Endothelial cell of umbilical vein (primary cell): ENCODE data around the gene CUEDC2. TPM values are rescaled to one million over a fixed set of nuclear protein-coding genes. Genes with fewer than 3 reads are reported as not detected.

Experiments
- BruUV-seq: library from RNA; stranded (reverse); fragments of 400-500 nt; replicated peaks from 2 replicates; lab custom pipeline; 2021; lab: Mats Ljungman, UMichigan
- CTCF ChIA-PET: fragments of 300-600, 350-600 bp; sonication (Branson Sonifier 250); formaldehyde crosslinking; loops from one replicate; lab custom pipeline; 2021; ENCODE audit warnings: antibody characterized with exemption, inconsistent platforms; lab: Charles Lee
- POLR2A ChIA-PET: fragments of 300-600, 350-600 bp; sonication (Branson Sonifier 250); formaldehyde crosslinking; loops from one replicate; lab custom pipeline; 2021; ENCODE audit warnings: antibody characterized with exemption, inconsistent platforms; lab: Charles Lee
- DNase-seq: peaks from one replicate; pipeline ENCODE4 v3.0.0-alpha.2; 2011; ENCODE audit warnings: low read depth, low spot score
- FAIRE-seq: peaks from 2 replicates; lab custom pipeline; 2011; peaks lifted over from hg19 to GRCh38; lab: Jason Lieb, UNC
- H2AFZ ChIP-seq: 2 replicates; pipeline ENCODE4 v1.6.0; 2012; ENCODE audit warnings: low read depth, low read length, control low read depth, inconsistent platforms
- H3K27ac ChIP-seq: 2 replicates; pipeline ENCODE4 v1.5.1; 2011; ENCODE audit warnings: low read depth, mild to moderate bottlenecking, control low read depth, low read length, moderate library complexity; ENCODE audit not compliant: insufficient read depth
- H3K27me3 ChIP-seq, 2 experiments: 2 replicates each; pipeline versions ENCODE4 v1.6.0 to v1.6.1; 2011; ENCODE audit warnings: low read length in 2 of 2, mixed read lengths in 1 of 2; ENCODE audit not compliant: control insufficient read depth in 2 of 2, insufficient read depth in 2 of 2
- H3K36me3 ChIP-seq, 2 experiments: 2 replicates in 1 of 2; 3 replicates in 1 of 2; pipeline ENCODE4 v1.5.1; 2011; ENCODE audit warnings: low read length in 2 of 2, mild to moderate bottlenecking in 1 of 2, moderate library complexity in 1 of 2; ENCODE audit not compliant: control insufficient read depth in 2 of 2, insufficient read depth in 2 of 2; ENCODE audit errors: extremely low read depth in 1 of 2
- H3K4me1 ChIP-seq: 3 replicates; pipeline ENCODE4 v1.5.1; 2011; ENCODE audit warnings: mild to moderate bottlenecking, low read length; ENCODE audit not compliant: control insufficient read depth, insufficient read depth; ENCODE audit errors: extremely low read depth
- H3K4me2 ChIP-seq: 2 replicates; pipeline ENCODE4 v1.6.1; 2011; ENCODE audit warnings: low read length, control low read depth, mixed read lengths; ENCODE audit not compliant: insufficient read depth
- H3K4me3 ChIP-seq, 3 experiments: fragments of 200-600 bp in 1 of 3; sonication (generic), shearing (Covaris generic) in 1 of 3; replicated peaks in 1 of 3; 2 replicates each; pipeline ENCODE4 v1.5.1; 2011 to 2016; ENCODE audit warnings: control low read depth in 3 of 3, low read length in 3 of 3, mild to moderate bottlenecking in 2 of 3, inconsistent platforms in 1 of 3, low read depth in 1 of 3, moderate library complexity in 1 of 3; ENCODE audit not compliant: insufficient read depth in 1 of 3
- H3K79me2 ChIP-seq: 2 replicates; pipeline ENCODE4 v1.6.0; 2012; ENCODE audit warnings: low read length, inconsistent platforms; ENCODE audit not compliant: control insufficient read depth, insufficient read depth
- H3K9ac ChIP-seq: replicated peaks from 2 replicates; pipeline ENCODE3; 2011; ENCODE audit warnings: low read length, control low read depth; ENCODE audit not compliant: insufficient read depth; ENCODE audit errors: extremely low read depth
- H3K9me1 ChIP-seq: replicated peaks from 3 replicates; pipeline ENCODE4 v1.6.0; 2011; ENCODE audit warnings: mild to moderate bottlenecking, low read length; ENCODE audit not compliant: control insufficient read depth, insufficient read depth; ENCODE audit errors: extremely low read depth
- H3K9me3 ChIP-seq: replicated peaks from 2 replicates; pipeline ENCODE4 v1.5.1; 2012; ENCODE audit warnings: low read length, inconsistent platforms; ENCODE audit not compliant: control insufficient read depth, insufficient read depth
- H4K20me1 ChIP-seq: replicated peaks from 2 replicates; pipeline ENCODE3; 2011; ENCODE audit warnings: mild to moderate bottlenecking, low read length; ENCODE audit not compliant: control insufficient read depth, insufficient read depth; ENCODE audit errors: extremely low read depth
- EZH2 ChIP-seq: IDR thresholded peaks from 2 replicates; pipeline ENCODE4 v1.6.1; 2012; ENCODE audit warnings: borderline replicate concordance, low read depth, mild to moderate bottlenecking, moderate library complexity, low read length, inconsistent platforms; ENCODE audit not compliant: severe bottlenecking
- FOS ChIP-seq: IDR thresholded peaks from 2 replicates; pipeline ENCODE4 v1.6.1; 2011; ENCODE audit warnings: mild to moderate bottlenecking, low read length, moderate library complexity, borderline replicate concordance; ENCODE audit not compliant: insufficient read depth
- GATA2 ChIP-seq: IDR thresholded peaks from 2 replicates; pipeline ENCODE4 v1.7.0; 2011; ENCODE audit warnings: low read depth, mild to moderate bottlenecking, moderate library complexity, mixed read lengths, low read length; ENCODE audit not compliant: insufficient read length, insufficient read depth
- JUN ChIP-seq: IDR thresholded peaks from 2 replicates; pipeline ENCODE4 v1.6.1; 2011; ENCODE audit warnings: borderline replicate concordance, low read depth; ENCODE audit not compliant: insufficient read length, insufficient read depth
- MYC ChIP-seq: IDR thresholded peaks from one replicate; pipeline ENCODE4 v1.6.1; 2011; ENCODE audit warnings: mild to moderate bottlenecking, low read depth, low read length
- POLR2A ChIP-seq: IDR thresholded peaks from 2 replicates; pipeline ENCODE4 v1.6.1; 2012; ENCODE audit warnings: low read depth, mild to moderate bottlenecking, control low read depth, low read length
- POLR2AphosphoS5 ChIP-seq: IDR thresholded peaks from 2 replicates; pipeline ENCODE4 v1.6.1; 2012; ENCODE audit warnings: low read depth, mild to moderate bottlenecking, control low read depth, low read length, moderate library complexity; ENCODE audit not compliant: insufficient read depth
- dilution Hi-C: fragments of 300-500 bp; cut with MboI; formaldehyde crosslinking; loops from one replicate; pipeline ENCODE4 v1.15.0; 2019; ENCODE audit warnings: low sequenced_read_pairs; ENCODE audit not compliant: extremely low pct_ligation_motif_present
- intact Hi-C: fragments of 100-400 bp; cut with micrococcal nuclease; formaldehyde crosslinking; loops from one replicate; pipeline ENCODE4 v1.10.0; 2022
- polyA plus RNA-seq, 4 experiments: library from polyadenylated mRNA; depleted of rRNA in 3 of 4; stranded (reverse) in 3 of 4; unstranded in 1 of 4; fragments of >200 nt; gene quantifications; 2 replicates each; pipeline versions ENCODE4 v1.2.1 to v1.2.3, GENCODE V29; 2011 to 2012; ENCODE audit warnings: missing spikeins in 1 of 4
- total RNA-seq: library from RNA; stranded (reverse); gene quantifications from 2 replicates; pipeline ENCODE4 v1.2.3, GENCODE V29; 2021
- TF ChIP-seq, protein P1 (sequence below), 2 donors: IDR thresholded peaks; 1 replicate in 1 of 2; 2 replicates in 1 of 2; pipeline ENCODE4 v1.5.1; 2011; ENCODE audit warnings: low read length in 2 of 2, mild to moderate bottlenecking in 2 of 2, moderate library complexity in 2 of 2, control low read depth in 1 of 2, inconsistent platforms in 1 of 2, low read depth in 1 of 2; ENCODE audit not compliant: insufficient read depth in 1 of 2; ENCODE audit errors: extremely low read depth in 1 of 2
- TF ChIP-seq, protein P2 (sequence below): IDR thresholded peaks from 2 replicates; pipeline ENCODE4 v1.6.1; 2011; ENCODE audit not compliant: insufficient read depth, insufficient read length

Gene CUEDC2
- total and polyA plus RNA-seq, 2 donors (not counting 3 experiments of a cell fraction or from before 2014, with no cell fraction given), result 61.5 to 96.7 TPM

- no peak overlapping the region for H2AFZ ChIP-seq
- DNase-seq, result no peak
- H3K79me2 ChIP-seq, result peaks cover 9% of the 10 kb centered on the region
- H3K36me3 ChIP-seq, result no peaks in the 10 kb centered on the region
- peaks cover 11 to 22% of the 10 kb centered on the region in 2 experiments for H3K27me3 ChIP-seq
- intact Hi-C loops, result no loop called here
- no peak overlapping the region for H3K4me2 ChIP-seq
- POLR2A ChIA-PET, result no interaction called here
- H3K9me1 ChIP-seq, result no peaks in the 10 kb centered on the region
- H3K9ac ChIP-seq, result no peak overlapping the region
- no peak overlapping the region for H3K4me3 ChIP-seq
- BruUV-seq, result no TSS peak
- no peak for TF ChIP-seq GATA2
- no peak for TF ChIP-seq EZH2
- no peak for TF ChIP-seq POLR2AphosphoS5
- TF ChIP-seq POLR2A, result no peak
- no peak for TF ChIP-seq JUN
- no peak overlapping the region for H3K27ac ChIP-seq
- H3K9me3 ChIP-seq, result no peaks in the 10 kb centered on the region
- dilution Hi-C loops, result no loop called here
- no peak for FAIRE-seq
- CTCF ChIA-PET, result interaction anchor here (0.9 to 1.7 kb wide), 5 partner anchors 12 to 196 kb away, joined by 3 to 6 read pairs (median 4); no protein-coding TSS in a partner anchor
- H3K4me1 ChIP-seq, result peaks cover 7% of the 10 kb centered on the region
- H4K20me1 ChIP-seq, result no peaks in the 10 kb centered on the region
Observed at GRCh38 chr10:102434394-102435132, 2.2 kb upstream of the CUEDC2 start.

DNA sequence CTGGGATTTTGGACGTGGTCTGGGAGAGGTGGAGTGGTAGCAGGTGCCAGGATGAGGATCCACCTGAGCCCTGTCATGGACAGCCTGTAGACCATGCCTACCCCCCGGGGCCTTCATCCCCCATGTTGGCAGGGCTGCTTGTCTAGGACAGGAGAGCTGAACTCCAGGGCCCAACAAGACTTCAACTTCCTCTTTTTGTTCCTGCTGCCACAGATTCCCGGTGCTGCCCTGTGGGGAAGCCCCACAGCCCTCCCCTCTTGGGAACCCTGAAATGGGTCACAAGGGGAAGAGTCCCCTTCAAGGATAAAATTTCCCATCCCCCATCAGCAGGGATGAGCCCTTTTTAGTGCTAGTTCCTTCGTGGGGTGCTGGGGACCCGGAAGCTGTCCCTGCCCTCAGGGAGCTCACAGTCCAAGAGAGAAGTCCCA is 1.3 kb upstream of the CUEDC2 start:
- BruUV-seq, result no TSS peak
- no peaks in the 10 kb centered on the region for H3K9me1 ChIP-seq
- intact Hi-C loops (no loop called here), dilution Hi-C loops (no loop called here)
- FAIRE-seq (no peak), DNase-seq (no peak)
- TF ChIP-seq EZH2 (no peak), POLR2A (no peak), GATA2 (no peak), FOS (no peak), JUN (no peak), MYC (no peak), POLR2AphosphoS5 (no peak)
- TF ChIP-seq, protein P1, sequence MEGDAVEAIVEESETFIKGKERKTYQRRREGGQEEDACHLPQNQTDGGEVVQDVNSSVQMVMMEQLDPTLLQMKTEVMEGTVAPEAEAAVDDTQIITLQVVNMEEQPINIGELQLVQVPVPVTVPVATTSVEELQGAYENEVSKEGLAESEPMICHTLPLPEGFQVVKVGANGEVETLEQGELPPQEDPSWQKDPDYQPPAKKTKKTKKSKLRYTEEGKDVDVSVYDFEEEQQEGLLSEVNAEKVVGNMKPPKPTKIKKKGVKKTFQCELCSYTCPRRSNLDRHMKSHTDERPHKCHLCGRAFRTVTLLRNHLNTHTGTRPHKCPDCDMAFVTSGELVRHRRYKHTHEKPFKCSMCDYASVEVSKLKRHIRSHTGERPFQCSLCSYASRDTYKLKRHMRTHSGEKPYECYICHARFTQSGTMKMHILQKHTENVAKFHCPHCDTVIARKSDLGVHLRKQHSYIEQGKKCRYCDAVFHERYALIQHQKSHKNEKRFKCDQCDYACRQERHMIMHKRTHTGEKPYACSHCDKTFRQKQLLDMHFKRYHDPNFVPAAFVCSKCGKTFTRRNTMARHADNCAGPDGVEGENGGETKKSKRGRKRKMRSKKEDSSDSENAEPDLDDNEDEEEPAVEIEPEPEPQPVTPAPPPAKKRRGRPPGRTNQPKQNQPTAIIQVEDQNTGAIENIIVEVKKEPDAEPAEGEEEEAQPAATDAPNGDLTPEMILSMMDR (IDR thresholded peaks at IDR 0.05; ENCODE audit: extremely low read depth in 1 of 2, insufficient read depth in 1 of 2, low read depth in 1 of 2, low read length in 2 of 2), result no peak
- TF ChIP-seq, protein P2, sequence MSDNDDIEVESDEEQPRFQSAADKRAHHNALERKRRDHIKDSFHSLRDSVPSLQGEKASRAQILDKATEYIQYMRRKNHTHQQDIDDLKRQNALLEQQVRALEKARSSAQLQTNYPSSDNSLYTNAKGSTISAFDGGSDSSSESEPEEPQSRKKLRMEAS, result no peak
- H3K4me2 ChIP-seq, result no peak overlapping the region
- peaks cover 7% of the 10 kb centered on the region for H3K4me1 ChIP-seq
- H3K27ac ChIP-seq, result no peak overlapping the region
- peaks cover 9% of the 10 kb centered on the region for H3K79me2 ChIP-seq
- H3K9me3 ChIP-seq, result no peaks in the 10 kb centered on the region
- no peaks in the 10 kb centered on the region for H4K20me1 ChIP-seq
- no peak overlapping the region for H2AFZ ChIP-seq
- no peak overlapping the region for H3K9ac ChIP-seq
- ChIA-PET POLR2A (no interaction called here), CTCF (interaction anchor here (1.7 kb wide), 1 partner anchor 23 kb away, joined by 4 read pairs; no protein-coding TSS in a partner anchor)
- H3K27me3 ChIP-seq, result peaks cover 11 to 22% of the 10 kb centered on the region in 2 experiments
- H3K36me3 ChIP-seq, result no peaks in the 10 kb centered on the region
- no peak overlapping the region for H3K4me3 ChIP-seq
